Endothelial cell of umbilical vein (primary cell): Measurements from ENCODE around the gene CYP19A1.

Experiments used
- CTCF ChIP-seq, 2 donors: IDR thresholded peaks; 1 replicate in 1 of 2; 2 replicates in 1 of 2; pipeline ENCODE4 v1.5.1; 2011; ENCODE audit warnings: low read length in 2 of 2, mild to moderate bottlenecking in 2 of 2, moderate library complexity in 2 of 2, control low read depth in 1 of 2, inconsistent platforms in 1 of 2, low read depth in 1 of 2; ENCODE audit not compliant: insufficient read depth in 1 of 2; ENCODE audit errors: extremely low read depth in 1 of 2
- EZH2 ChIP-seq: IDR thresholded peaks from 2 replicates; pipeline ENCODE4 v1.6.1; 2012; ENCODE audit warnings: borderline replicate concordance, low read depth, mild to moderate bottlenecking, moderate library complexity, low read length, inconsistent platforms; ENCODE audit not compliant: severe bottlenecking
- FOS ChIP-seq: IDR thresholded peaks from 2 replicates; pipeline ENCODE4 v1.6.1; 2011; ENCODE audit warnings: mild to moderate bottlenecking, low read length, moderate library complexity, borderline replicate concordance; ENCODE audit not compliant: insufficient read depth
- GATA2 ChIP-seq: IDR thresholded peaks from 2 replicates; pipeline ENCODE4 v1.7.0; 2011; ENCODE audit warnings: low read depth, mild to moderate bottlenecking, moderate library complexity, mixed read lengths, low read length; ENCODE audit not compliant: insufficient read length, insufficient read depth
- POLR2A ChIP-seq: IDR thresholded peaks from 2 replicates; pipeline ENCODE4 v1.6.1; 2012; ENCODE audit warnings: low read depth, mild to moderate bottlenecking, control low read depth, low read length
- POLR2AphosphoS5 ChIP-seq: IDR thresholded peaks from 2 replicates; pipeline ENCODE4 v1.6.1; 2012; ENCODE audit warnings: low read depth, mild to moderate bottlenecking, control low read depth, low read length, moderate library complexity; ENCODE audit not compliant: insufficient read depth
- TF ChIP-seq, protein P1 (sequence below): IDR thresholded peaks from 2 replicates; pipeline ENCODE4 v1.6.1; 2011; ENCODE audit not compliant: insufficient read depth, insufficient read length

GRCh38 chr15:51307811-51308210 lies 30.6 kb downstream of the CYP19A1 start:
- TF ChIP-seq CTCF (IDR thresholded peaks at IDR 0.05; ENCODE audit: extremely low read depth in 1 of 2, insufficient read depth in 1 of 2, low read depth in 1 of 2, low read length in 2 of 2) (no peak), POLR2AphosphoS5 (no peak), EZH2 (no peak), POLR2A (no peak), FOS (no peak), GATA2 (no peak)
- TF ChIP-seq, protein P1, sequence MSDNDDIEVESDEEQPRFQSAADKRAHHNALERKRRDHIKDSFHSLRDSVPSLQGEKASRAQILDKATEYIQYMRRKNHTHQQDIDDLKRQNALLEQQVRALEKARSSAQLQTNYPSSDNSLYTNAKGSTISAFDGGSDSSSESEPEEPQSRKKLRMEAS = no peak
